HEK293 (cell line): Measurements from ENCODE around the gene C2orf42.
"Not testable (repeated sequence)": the region's sequence is repeated elsewhere in the genome, so short reads cannot be mapped to it uniquely, and the experiment has no call there.

Experiments used
- CTCF ChIP-seq: fragments of 450-650 bp; formaldehyde crosslinking; IDR thresholded peaks from 2 replicates; pipeline ENCODE4 v1.5.1; 2016; ENCODE audit warnings: missing biosample characterization, missing genetic modification characterization
- OVOL3 ChIP-seq: fragments of 450-650 bp; formaldehyde crosslinking; IDR thresholded peaks from 2 replicates; pipeline ENCODE4 v1.5.1; 2016; ENCODE audit warnings: missing biosample characterization, missing genetic modification characterization
- PRDM4 ChIP-seq: fragments of 450-650 bp; formaldehyde crosslinking; IDR thresholded peaks from 2 replicates; pipeline ENCODE4 v1.5.1; 2017; ENCODE audit warnings: missing biosample characterization, missing genetic modification characterization
- ZBTB17 ChIP-seq: fragments of 450-650 bp; formaldehyde crosslinking; IDR thresholded peaks from 2 replicates; pipeline ENCODE4 v1.5.1; 2016; ENCODE audit warnings: missing biosample characterization, missing genetic modification characterization
- ZFP37 ChIP-seq: fragments of 450-650 bp; formaldehyde crosslinking; IDR thresholded peaks from 2 replicates; pipeline ENCODE4 v1.5.1; 2016; ENCODE audit warnings: missing biosample characterization, missing genetic modification characterization
- ZFP69B ChIP-seq: fragments of 450-650 bp; formaldehyde crosslinking; IDR thresholded peaks from 2 replicates; pipeline ENCODE4 v1.5.1; 2016; ENCODE audit warnings: missing biosample characterization, missing genetic modification characterization
- ZNF146 ChIP-seq: fragments of 450-650 bp; formaldehyde crosslinking; IDR thresholded peaks from 2 replicates; pipeline ENCODE4 v1.5.1; 2016; ENCODE audit warnings: missing biosample characterization, missing genetic modification characterization
- ZNF76 ChIP-seq: fragments of 450-650 bp; formaldehyde crosslinking; IDR thresholded peaks from 2 replicates; pipeline ENCODE4; 2016; ENCODE audit warnings: low read depth, missing biosample characterization, missing genetic modification characterization, borderline replicate concordance
- ZNF830 ChIP-seq: fragments of 450-650 bp; IDR thresholded peaks from 2 replicates; pipeline ENCODE4 v1.5.0; 2018; ENCODE audit warnings: missing biosample characterization, missing genetic modification characterization, low read depth, mild to moderate bottlenecking, moderate library complexity
- ZSCAN23 ChIP-seq: fragments of 450-650 bp; formaldehyde crosslinking; IDR thresholded peaks from 2 replicates; pipeline ENCODE4 v1.5.1; 2016; ENCODE audit warnings: missing biosample characterization, missing genetic modification characterization
- TF ChIP-seq, protein P1 (sequence below): fragments of 450-650 bp; formaldehyde crosslinking; IDR thresholded peaks from 2 replicates; pipeline ENCODE4 v1.5.1; 2017; ENCODE audit warnings: missing biosample characterization, missing genetic modification characterization
- TF ChIP-seq, protein P2 (sequence below): fragments of 450-650 bp; formaldehyde crosslinking; optimal IDR thresholded peaks from 2 replicates; pipeline ENCODE3; 2016; ENCODE audit warnings: missing biosample characterization, mild to moderate bottlenecking, missing genetic modification characterization

- not testable (repeated sequence) for TF ChIP-seq ZBTB17 (tag by site-specific recombination); ZFP37 (tag by site-specific recombination); CTCF (tag by site-specific recombination); PRDM4; ZNF830 (tag by site-specific recombination); ZNF146 (tag by site-specific recombination); OVOL3 (tag by site-specific recombination); ZFP69B (tag by site-specific recombination); ZSCAN23 (tag by site-specific recombination); ZNF76 (tag by site-specific recombination)
- TF ChIP-seq, protein P1, sequence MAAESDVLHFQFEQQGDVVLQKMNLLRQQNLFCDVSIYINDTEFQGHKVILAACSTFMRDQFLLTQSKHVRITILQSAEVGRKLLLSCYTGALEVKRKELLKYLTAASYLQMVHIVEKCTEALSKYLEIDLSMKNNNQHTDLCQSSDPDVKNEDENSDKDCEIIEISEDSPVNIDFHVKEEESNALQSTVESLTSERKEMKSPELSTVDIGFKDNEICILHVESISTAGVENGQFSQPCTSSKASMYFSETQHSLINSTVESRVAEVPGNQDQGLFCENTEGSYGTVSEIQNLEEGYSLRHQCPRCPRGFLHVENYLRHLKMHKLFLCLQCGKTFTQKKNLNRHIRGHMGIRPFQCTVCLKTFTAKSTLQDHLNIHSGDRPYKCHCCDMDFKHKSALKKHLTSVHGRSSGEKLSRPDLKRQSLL (tag by site-specific recombination), result not testable (repeated sequence)
- TF ChIP-seq, protein P2, sequence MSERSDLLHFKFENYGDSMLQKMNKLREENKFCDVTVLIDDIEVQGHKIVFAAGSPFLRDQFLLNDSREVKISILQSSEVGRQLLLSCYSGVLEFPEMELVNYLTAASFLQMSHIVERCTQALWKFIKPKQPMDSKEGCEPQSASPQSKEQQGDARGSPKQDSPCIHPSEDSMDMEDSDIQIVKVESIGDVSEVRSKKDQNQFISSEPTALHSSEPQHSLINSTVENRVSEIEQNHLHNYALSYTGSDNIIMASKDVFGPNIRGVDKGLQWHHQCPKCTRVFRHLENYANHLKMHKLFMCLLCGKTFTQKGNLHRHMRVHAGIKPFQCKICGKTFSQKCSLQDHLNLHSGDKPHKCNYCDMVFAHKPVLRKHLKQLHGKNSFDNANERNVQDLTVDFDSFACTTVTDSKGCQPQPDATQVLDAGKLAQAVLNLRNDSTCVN (tag by site-specific recombination), result not testable (repeated sequence)
These were observed 56.4 kb downstream of the C2orf42 start for GRCh38 chr2:70134323-70134983.
